ENCODE results near the gene CHST13.

The CHST13 gene

GRCh38 chr3:126501054-126501453 is 22.9 kb upstream of the CHST13 start:
- no peaks in the 10 kb centered on the region for H3K79me2 ChIP-seq (ENCODE audit: insufficient read depth, low read length)
- no peaks in the 10 kb centered on the region for H3K27me3 ChIP-seq (ENCODE audit: insufficient read depth, low read length, poor library complexity, severe bottlenecking)
- no peak overlapping the region for H3K4me2 ChIP-seq (ENCODE audit: low read depth, low read length, poor library complexity, severe bottlenecking)
- no peaks in the 10 kb centered on the region for H3F3A ChIP-seq (ENCODE audit: low read depth)
- no peaks in the 10 kb centered on the region for H3K9me2 ChIP-seq (replicated peaks; ENCODE audit: low read depth, low read length)
- TF ChIP-seq EZH2phosphoT487 (IDR thresholded peaks at IDR 0.05; ENCODE audit: borderline replicate concordance), result no peak
- TF ChIP-seq CTCF (conservative IDR thresholded peaks at IDR 0.05; ENCODE audit: low read length), result no peak
- H3K4me3 ChIP-seq (ENCODE audit: low read length, poor library complexity, severe bottlenecking), result no peak overlapping the region
- H3K36me3 ChIP-seq (ENCODE audit: insufficient read depth, low read length), result no peaks in the 10 kb centered on the region
- H3K9ac ChIP-seq (ENCODE audit: low read depth, low read length, poor library complexity, severe bottlenecking), result no peak overlapping the region
- H2AFZ ChIP-seq (ENCODE audit: low read length), result no peak overlapping the region
- no peaks in the 10 kb centered on the region for H3K9me3 ChIP-seq (ENCODE audit: insufficient read depth, low read depth, low read length)
- peaks cover 36% of the 10 kb centered on the region for H3K4me1 ChIP-seq (ENCODE audit: insufficient read depth, low read length, poor library complexity, severe bottlenecking)
- H4K20me1 ChIP-seq (ENCODE audit: insufficient read depth, low read length, poor library complexity, severe bottlenecking), result no peaks in the 10 kb centered on the region

- H3K4me2 ChIP-seq (ENCODE audit: low read depth, low read length, poor library complexity, severe bottlenecking), result no peak overlapping the region
- H3K4me1 ChIP-seq (ENCODE audit: insufficient read depth, low read length, poor library complexity, severe bottlenecking), result peaks cover 30% of the 10 kb centered on the region
- no peaks in the 10 kb centered on the region for H3K79me2 ChIP-seq (ENCODE audit: insufficient read depth, low read length)
- no peaks in the 10 kb centered on the region for H3K36me3 ChIP-seq (ENCODE audit: insufficient read depth, low read length)
- H3K4me3 ChIP-seq (ENCODE audit: low read length, poor library complexity, severe bottlenecking), result no peak overlapping the region
- H2AFZ ChIP-seq (ENCODE audit: low read length), result no peak overlapping the region
- TF ChIP-seq EZH2phosphoT487 (IDR thresholded peaks at IDR 0.05; ENCODE audit: borderline replicate concordance), result no peak
- no peak for TF ChIP-seq CTCF (conservative IDR thresholded peaks at IDR 0.05; ENCODE audit: low read length)
- no peaks in the 10 kb centered on the region for H3F3A ChIP-seq (ENCODE audit: low read depth)
- H3K27me3 ChIP-seq (ENCODE audit: insufficient read depth, low read length, poor library complexity, severe bottlenecking), result no peaks in the 10 kb centered on the region
- no peaks in the 10 kb centered on the region for H4K20me1 ChIP-seq (ENCODE audit: insufficient read depth, low read length, poor library complexity, severe bottlenecking)
- no peaks in the 10 kb centered on the region for H3K9me2 ChIP-seq (replicated peaks; ENCODE audit: low read depth, low read length)
- H3K9me3 ChIP-seq (ENCODE audit: insufficient read depth, low read depth, low read length), result no peaks in the 10 kb centered on the region
- H3K9ac ChIP-seq (ENCODE audit: low read depth, low read length, poor library complexity, severe bottlenecking), result no peak overlapping the region
These were observed 22.2 kb upstream of the CHST13 start for GRCh38 chr3:126501736-126502135.

GRCh38 chr3:126502656-126503055 is 21.3 kb upstream of the CHST13 start:
- Histone ChIP-seq H3K9ac (ENCODE audit: low read depth, low read length, poor library complexity, severe bottlenecking) (no peak overlapping the region), H3K4me2 (ENCODE audit: low read depth, low read length, poor library complexity, severe bottlenecking) (no peak overlapping the region), H3K9me2 (replicated peaks; ENCODE audit: low read depth, low read length) (no peaks in the 10 kb centered on the region), H4K20me1 (ENCODE audit: insufficient read depth, low read length, poor library complexity, severe bottlenecking) (no peaks in the 10 kb centered on the region), H3K79me2 (ENCODE audit: insufficient read depth, low read length) (no peaks in the 10 kb centered on the region), H3F3A (ENCODE audit: low read depth) (no peaks in the 10 kb centered on the region), H3K4me1 (ENCODE audit: insufficient read depth, low read length, poor library complexity, severe bottlenecking) (peaks cover 21% of the 10 kb centered on the region), H2AFZ (ENCODE audit: low read length) (no peak overlapping the region), H3K27me3 (ENCODE audit: insufficient read depth, low read length, poor library complexity, severe bottlenecking) (no peaks in the 10 kb centered on the region), H3K36me3 (ENCODE audit: insufficient read depth, low read length) (no peaks in the 10 kb centered on the region), H3K4me3 (ENCODE audit: low read length, poor library complexity, severe bottlenecking) (no peak overlapping the region), H3K9me3 (ENCODE audit: insufficient read depth, low read depth, low read length) (no peaks in the 10 kb centered on the region)
- TF ChIP-seq EZH2phosphoT487 (IDR thresholded peaks at IDR 0.05; ENCODE audit: borderline replicate concordance) (no peak), CTCF (conservative IDR thresholded peaks at IDR 0.05; ENCODE audit: low read length) (no peak)

Measured in Loucy (cell line).